IPS DF 4.7 (cell line): ENCODE results near the gene GFOD1.

ENCODE experiments used
- DNase-seq: peaks from one replicate; pipeline ENCODE4 v3.0.0-alpha.2; 2013; ENCODE audit warnings: low spot score; ENCODE audit errors: extremely low read depth

The GFOD1 gene

DNA sequence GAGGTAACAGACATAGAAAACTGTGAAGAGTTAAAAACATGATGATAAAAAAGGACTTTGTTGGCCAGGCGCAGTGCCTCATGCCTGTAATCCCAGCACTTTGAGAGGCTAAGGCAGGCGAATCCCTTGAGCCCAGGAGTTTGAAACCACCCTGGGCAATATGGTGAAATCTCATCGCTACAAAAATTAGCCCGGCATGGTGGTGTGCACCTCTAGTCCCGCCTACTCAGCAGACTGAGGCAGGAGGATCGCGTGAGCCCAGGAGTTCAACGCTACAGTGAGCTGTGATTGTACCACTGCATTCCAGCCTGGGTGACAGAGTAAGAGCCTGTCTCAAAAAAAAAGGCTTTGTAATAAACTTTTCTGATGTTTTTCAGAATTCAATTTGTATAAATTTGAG is 60.1 kb downstream of the GFOD1 start:
- no peak for DNase-seq

DNA sequence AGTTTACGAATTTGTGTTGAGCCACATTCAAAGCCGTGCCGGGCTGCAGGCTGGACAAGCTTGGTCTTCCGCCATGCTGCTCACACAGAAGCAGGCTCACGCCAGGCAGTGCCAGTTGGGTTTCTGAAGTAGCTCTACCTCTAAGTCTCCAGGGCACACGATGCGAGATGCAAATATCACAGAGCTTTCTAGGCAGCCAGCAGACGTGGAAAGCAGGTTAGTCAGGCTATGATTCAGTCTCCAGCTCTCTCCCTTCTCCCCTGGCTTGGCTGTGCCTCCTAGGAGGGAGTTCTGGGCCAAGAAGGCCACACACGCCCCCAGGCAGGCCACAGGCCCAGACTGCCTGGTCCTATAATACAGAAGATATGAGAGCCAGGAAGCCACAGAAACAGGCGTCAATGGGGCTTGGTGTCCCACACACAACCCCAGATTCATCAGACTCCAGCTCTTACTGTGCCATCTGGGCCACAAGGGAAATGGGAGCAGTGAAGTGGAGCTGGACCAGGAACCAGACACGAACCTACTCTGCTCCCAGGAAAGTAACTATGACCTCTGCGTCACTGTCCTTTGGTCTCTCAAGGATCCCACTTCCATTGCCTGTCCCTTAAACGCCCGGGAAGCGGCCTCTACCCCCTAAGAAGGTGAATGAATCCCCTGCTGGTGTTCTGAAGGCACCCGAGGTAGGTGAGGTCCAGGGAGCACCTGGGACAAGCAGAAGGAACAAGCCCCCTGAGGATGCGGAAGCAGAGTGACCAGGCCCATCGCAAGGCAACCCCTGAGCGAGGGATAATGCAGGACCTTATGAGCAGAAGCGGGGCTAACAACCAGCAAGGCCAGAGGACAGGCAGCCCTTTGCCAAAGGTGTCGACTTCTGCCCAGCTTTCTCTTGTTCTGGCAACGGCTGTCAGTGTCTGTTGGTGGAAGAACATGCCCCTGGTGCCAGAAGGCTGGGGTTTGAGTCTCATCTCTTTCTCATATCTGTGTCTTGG is 61.2 kb downstream of the GFOD1 start:
- DNase-seq: no peak

DNA sequence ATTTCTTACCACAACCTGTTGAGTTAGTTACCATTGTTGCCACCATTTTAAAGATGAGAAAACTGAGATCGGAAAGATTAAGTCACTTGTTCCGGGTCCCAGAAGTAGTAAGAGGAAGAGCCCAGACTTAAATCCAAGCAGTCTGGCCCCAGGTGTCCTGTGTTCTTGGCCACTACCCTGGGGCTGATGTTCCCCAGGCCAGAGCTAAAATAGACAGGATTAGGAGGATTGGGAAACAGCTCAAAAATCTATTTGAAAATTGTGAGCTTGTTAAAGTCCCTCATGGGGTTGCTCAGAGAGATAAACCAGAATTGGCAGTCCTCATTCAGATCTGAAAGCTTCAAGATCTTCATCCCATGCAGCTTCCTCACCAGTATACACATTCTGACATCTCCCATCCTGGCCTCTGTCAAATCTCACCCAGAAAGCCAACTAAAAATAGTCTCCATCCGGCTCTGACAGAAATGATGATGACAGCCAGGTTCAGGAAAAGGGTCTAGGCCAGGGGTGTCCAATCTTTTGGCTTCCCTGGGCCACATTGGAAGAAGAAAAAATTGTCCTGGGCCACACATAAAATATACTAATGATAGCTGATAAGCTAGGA is 62.0 kb downstream of the GFOD1 start:
- DNase-seq: no peak

DNA sequence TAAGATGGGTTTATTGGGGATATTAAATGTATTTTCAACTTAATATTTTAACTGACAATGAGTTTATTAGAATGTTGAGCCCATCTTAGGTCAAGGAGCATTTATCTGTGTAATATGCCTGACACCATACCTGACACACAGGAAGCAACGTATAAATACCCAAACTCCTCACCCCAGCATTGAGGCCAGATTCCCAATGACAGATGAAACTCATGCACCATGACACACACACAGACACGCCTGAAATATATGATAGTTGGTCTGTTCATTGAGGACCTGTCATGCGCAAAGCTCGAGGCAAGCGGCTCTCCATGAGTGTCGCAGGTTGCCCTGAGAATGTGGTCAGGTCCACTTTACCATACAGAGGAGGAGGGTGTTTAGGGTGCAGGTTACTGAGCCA is 64.1 kb downstream of the GFOD1 start:
- DNase-seq: no peak

DNA sequence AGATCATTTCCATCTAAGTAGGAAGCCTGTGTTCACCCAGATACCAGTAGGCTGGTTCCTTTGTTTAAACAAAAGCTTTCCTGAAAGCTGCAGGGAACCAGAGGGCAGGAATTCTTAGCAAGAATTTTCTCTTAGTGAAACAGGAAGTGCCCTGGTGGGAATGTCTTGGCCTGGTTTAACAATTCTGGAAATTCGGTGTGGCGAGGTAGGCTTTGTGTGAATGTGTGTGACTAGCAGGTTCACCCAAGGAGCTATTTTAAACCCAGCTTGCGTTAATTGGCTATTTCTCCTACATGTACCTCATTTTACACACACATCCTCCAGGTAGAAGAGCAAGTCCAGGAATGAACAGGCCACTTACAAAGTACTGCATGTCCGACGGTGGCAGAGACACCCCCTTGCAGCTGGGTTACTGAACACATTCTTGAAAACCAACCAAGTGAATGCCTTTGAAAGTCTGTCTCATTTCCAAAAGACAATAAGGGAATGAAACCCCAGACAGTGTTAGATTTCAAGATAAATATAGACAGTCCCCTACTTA is 64.6 kb downstream of the GFOD1 start:
- DNase-seq: peak; percentile 99

DNA sequence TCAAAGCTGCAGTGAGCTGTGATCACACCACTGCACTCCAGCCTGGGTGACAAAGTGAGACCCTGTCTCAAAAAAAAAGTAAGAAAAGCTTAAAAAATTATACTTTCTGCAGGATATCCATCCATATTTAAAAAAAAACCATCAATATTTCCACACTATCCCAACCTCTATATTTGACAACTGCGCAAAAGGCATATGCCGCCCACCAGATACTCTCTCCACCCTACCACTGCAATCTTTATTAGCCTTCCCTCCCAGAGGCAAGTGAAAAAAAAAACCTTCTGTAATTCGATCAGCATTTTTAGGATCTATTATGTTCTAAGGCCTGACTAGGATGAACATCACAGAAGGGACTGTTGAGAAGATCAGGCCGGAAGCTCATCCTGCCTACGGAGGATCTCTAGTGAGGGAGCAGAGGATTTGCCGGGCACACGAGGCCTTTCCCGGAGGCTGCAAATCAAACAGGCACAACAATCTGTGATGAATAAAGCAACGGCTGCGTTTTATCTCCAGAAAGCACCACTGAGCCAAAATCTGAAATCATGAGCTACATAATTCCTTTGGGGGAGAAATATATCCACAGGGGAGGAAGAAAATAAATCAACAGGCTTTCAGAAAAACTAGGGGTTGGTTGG is 65.9 kb downstream of the GFOD1 start:
- DNase-seq: no peak

DNA sequence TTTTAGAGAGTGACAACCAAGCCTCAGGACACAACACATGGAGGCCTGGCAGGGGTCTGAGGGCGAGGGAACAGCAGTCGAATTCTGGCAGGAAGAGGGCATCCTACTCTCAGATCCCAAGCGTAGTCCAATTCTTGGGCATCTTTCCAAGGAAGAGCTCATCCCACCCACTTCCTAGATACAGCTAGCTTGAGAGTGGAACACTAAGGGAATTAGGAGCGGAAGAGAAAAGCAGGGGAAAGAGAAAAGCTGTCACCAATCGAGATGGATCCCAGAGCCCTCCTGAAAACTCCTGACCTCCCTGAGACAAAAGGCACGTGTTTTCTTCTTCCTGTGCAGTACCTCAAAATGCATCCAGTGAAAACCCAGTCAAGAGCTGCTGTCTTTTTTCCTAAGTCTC is 67.1 kb downstream of the GFOD1 start:
- no peak for DNase-seq

DNA sequence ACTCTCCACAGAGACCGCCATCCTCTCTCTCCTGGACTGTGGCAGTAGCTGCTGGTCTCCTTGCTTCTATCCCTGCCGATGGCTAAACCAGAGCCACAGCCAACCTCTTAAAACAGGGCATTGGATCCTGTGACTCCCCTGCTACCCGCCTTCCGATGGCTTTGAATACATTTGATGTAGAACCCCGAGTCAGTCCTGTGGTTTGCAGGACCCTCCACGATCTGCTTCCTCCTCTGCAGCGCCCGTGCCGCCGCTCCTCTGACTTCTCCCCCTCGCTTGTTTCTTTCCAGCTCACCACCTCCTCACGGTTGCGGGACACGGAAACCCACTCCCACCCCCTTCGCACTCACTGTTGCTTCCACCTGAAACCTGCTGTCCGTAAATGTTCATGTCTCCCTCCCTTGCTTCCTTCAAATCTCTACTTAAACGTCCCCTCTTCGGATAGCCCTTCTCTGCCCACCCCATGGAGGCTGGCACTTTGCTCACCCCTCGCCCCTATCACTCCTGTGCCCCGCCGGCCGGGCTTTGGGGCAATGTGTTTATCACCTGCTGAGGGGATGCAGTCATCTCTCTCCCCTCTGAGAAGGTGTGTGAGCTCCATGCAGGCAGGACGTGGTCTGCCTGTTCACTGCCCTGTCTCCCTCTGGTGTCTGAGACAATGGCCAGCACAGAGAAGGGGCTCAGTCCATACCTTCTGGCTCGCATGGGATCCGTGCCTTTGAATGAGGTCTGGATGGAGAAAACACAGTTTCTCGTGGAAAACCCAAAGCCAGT is 67.8 kb downstream of the GFOD1 start:
- DNase-seq: no peak

DNA sequence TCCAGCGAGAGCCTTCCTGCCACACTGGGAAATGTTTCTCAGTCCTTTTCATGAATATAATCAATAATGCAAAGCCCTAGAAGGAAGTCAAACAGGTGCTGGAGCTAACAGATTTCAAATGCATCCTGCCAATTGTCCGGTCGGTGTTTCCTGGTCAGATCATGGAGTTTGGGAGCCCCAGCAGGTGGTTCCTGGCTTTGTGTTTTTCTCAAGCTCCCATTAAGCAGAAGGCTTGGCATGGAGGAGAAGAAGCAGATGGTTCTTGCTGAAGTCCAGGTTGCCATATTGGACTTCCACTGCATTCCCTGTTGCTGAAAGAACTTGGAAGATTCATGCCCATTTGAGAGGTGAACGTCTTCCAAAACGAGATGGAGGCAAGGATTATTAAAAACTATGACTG is 68.6 kb downstream of the GFOD1 start:
- DNase-seq: no peak

DNA sequence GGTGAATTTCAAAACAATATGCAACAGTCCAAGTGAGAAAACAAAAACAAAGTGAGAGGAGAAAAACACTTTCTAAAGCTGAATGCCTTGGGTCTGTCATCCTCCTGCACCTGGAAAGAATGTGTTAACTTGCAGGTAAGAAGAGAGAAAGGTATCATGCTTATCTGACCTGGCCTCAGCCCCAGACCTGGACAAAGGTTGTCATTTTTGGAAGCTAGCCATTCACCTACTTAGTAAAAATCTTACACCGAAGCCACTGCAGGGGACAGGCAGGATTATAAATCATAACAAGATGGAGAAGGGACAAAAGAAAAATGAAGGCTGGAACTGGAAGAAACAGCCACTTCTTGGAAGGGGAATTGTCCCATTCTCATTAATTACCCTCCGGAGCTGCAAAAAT is 69.4 kb downstream of the GFOD1 start:
- DNase-seq: no peak

DNA sequence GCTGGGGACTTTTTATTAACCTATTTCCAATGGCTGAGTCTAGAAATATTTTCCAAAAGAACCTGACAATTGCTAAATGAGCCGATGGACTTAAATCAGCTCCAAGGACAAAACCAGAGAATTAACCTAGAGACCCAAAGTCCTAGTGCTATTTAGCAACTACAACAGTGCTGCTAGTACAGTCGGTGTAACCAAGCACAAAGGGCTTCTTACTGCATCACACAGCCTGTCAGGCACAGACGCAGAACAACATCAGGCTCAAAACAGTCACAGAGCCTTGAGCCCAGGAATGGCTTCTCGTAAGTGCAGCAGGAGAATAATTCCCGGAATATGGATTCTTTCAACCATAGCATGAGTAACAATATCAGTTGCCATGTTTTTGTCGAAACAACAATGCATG is 70.0 kb downstream of the GFOD1 start:
- DNase-seq: no peak

DNA sequence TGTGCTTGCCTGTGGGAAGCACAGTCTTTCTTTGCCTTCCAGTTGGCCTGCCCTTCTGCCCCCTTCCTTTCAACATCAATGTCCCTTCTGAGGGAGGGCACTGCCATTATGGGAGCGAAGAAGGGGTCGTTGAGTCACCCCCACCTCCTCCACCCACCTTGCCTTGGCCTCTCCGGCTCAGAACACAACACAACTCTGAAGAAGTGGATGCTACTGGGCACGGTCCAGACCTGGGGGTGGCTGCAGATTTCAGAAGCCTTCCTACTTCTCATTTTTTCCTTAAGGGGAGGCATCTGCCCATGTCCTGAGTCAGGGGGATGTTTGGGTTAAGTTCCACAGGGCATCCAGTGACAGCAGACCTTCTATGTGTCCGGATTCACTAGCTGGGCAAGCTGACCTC is 72.1 kb downstream of the GFOD1 start:
- DNase-seq: no peak

DNA sequence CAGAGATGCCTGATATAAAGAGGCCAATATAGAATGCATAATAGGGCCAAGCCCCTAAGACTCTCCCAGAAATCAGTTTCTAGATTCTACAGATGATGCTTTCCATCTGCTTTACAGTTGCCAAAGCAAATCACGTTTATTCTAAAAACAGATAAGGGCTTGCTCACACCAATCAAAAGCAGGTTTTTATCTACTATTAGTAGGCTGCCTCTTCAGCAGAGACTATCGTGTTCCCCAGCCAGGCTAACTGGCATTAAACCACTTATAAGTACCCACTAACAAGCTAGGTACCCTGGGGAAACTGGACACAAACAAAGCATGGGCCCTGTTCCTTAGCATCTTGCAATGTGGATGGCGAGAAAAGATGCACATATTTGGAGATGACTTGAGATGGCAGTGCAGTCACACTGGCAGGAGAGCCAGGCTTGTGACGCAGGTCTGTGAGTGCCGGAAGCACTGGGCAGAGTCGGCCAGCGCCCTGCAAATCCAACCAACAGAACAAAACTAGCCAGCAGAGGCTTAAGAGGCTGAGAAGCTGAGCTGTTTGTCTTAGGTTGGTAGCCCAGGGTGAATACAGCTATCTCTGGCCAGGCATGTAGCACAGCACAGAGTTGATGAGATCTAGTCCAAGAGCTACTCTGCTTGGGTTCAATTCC is 73.4 kb downstream of the GFOD1 start:
- no peak for DNase-seq

DNA sequence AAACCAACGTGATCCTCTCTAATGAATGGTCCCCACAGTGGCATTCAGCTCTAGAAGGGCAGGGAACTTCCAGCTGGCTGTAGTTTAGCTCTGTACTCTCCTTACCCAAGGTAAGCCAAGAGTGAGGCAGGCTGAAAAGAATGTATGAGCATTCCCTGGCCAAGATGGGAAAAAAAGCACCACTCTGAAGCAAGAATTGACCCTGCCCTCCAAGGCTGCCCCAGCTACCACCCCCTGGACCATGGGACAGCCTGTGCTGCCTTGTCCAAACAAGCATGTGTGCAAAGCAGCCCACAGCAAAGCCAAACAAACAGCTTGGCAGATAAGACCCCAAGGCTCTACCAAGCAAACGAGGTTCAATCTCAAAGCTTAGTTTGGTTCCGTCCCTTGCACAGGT is 73.9 kb downstream of the GFOD1 start:
- no peak for DNase-seq

DNA sequence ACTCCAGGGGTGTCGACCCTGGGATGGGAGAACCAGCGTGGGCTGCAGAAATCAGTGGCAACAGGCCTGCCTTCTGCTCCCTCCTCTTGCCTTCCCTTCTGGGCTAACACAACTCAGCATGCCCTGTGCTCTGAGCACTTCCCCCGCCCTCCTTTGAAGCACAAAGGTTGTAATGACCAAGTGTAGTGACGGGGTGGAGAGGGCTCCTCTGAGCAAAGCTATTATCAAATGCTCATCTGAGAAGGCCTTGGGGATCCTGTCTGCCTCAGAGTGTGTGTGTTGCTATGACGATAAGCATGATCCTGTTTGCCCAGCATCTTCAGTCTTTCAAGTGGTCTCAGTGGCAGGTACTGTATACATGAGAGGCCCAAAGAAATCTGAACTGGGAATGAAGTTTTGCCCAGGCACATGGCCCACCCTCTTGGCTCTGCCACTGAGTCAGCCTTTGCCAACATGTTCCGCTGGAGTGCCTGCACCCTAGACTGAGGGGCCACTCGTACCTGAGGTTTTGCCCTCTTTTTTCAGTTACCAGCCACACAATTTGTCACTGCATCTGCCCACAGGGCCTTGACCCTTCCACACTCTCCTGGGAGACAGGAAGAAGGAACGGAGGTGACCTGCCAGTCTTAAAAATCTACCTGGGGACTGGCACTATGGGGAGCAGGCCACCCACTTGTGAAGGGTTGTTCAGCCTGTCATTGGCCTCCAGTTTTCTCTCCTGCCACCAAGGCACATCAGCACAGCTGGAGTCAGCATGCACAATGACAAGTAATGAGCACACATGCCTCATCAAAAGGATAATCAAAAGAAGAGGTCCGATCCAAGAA is 74.5 kb downstream of the GFOD1 start:
- DNase-seq: no peak

DNA sequence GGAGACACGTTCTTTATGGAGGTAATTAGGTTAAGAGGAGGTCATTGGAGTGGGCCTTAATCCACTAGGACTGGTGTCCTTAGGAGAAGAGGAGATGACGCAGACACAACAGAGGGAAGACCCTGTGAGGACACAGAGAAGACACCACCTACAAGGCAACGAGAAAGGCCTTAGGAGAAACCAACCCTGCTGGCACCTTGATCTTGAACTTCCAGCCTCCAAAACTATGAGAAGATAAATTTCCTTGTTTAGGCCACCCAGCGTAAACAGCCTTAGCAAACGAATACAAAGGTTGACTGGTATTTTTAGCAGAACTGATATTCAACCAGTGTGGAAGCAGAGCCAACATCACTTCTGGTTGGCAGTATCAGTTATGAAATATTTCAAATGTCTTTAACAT is 75.2 kb downstream of the GFOD1 start:
- no peak for DNase-seq

DNA sequence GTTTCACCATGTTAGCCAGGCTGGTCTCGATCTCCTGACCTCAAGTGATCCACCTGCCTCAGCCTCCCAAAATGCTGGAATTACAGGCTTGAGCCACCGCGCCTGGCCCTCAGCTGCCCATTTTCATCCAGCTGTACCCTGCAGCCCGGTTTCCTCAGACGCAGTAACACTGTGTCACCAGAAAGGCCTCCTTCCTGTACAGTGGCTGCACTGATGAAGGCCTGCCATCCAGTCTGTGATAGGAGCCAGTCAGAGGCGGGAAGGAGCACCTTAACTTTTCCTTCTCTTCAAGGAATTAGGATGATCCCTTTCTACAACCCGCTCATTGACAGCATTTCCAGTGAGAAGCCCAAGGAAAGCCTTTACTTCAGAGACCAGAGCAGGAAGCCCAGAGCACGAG is 75.9 kb downstream of the GFOD1 start:
- DNase-seq: no peak

DNA sequence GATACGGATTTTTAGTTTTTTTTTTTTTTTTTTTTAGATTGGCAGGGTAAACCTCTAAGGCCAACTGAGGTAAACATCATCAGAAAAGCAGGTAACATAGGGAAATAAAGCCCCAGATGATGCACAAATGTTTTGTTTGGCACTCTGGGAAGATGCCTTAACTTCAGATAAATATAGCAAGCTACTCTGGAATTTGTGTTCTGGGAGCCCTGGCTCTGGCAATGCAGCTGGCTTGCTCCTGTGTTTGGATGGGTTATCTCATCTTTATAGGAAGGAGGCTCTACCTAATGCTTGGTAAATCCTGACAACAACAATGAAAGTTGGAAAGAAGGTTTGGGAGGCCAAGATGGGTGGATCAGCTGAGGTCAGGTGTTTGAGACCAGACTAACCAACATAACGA is 77.4 kb downstream of the GFOD1 start:
- DNase-seq: no peak

DNA sequence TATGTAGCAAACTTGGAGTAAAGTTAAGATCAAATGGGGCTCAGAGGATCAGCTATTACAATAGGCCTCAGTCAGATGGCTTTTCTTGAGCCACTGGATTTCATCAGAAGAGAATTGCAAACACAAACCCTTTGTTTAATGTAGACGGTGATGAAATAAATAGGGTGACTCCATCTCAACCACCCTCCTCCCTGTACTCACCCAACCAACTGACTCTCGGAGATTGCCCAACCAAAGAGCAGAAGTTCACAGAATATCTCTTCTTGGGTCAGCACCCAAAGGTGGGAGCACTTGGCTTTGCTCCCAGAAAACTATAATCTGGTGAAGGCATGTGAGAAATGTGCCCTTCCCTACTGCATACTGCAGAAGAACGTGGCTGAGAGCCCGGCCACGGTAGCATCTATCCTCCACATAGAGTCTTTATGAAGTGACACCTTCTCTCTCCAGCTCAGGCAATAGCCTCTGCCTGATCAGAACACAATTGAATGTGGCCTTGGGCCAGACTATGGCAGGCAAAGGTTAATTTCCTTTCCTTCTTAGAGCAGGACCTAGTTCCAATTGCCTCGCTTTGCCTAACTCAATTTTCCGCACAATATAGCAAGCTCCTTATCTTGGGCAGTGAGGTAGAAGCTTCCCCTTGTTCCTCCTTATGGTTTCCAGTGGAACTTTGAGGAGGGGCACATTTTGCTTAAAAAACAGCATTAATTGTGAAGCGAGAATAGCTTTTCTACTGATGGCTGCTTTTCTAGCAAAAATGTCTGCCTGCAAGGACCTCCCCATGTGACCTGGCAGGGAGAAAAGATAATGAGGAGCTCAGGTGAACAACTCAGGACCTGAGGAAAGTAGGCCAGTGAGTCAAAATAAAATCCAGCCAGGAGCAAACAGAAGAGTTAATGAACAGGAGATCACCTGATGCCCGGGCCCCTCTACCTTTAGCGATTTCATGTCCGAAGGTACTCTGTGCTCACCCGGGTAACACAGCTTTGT is 79.4 kb downstream of the GFOD1 start:
- DNase-seq: no peak
